Germinal center (tissue), 1 donor: ENCODE results near the gene NBPF3.

ENCODE experiments used
- DNase-seq: peaks from one replicate; pipeline ENCODE4 v3.0.0; 2012; ENCODE audit warnings: mixed read lengths, low spot score

NBPF3 gene

GRCh38 chr1:21494196-21494595 lies 54.3 kb downstream of the NBPF3 start:
- DNase-seq = no peak

DNA sequence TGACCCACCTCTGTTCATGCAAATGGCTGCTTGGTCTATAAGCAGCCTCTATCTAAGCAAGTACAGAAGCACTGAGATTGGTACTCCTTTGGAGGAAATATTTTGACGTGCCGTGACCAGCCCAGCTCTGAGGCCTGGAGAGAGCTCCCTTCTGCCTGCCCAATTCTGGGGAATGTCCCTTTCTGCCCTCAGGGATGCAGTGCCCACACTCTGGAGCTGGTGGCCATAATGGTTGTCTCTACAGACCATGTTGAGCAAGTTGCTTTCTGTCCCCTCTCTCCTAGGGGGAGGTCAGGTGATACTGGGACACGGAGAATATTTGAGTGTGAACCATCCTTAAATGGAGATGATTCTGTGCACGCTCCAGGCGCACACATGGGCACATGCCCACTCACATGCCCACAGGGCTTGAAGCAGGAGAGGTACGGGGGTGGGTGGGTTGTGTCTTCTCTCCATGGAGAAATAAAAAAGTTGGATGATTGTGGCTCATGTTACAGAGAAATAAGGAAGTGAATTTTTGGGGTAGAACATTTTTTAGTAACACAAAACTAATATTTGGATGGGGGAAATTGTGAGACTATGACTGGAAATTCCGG lies 55.4 kb downstream of the NBPF3 start:
- DNase-seq = no peak

DNA sequence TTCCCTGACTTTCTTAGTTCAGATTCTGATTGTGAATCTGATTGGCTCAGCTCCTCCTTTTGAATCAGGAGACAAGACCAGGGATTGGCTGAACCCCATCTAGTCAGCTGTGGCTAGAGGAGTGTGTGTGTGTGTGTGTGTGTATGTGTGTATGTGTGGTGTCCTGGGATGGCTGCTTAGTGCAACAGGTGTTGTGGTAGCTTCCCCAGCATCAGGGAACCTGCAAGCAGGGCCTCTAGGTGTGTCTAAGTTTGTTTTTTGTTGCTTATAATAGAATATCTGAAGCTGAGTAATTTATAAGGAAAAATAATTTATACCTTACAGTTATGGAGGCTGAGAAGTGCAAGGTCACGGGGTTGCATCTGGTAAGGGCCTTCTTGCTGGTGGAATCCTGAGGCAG lies 56.1 kb downstream of the NBPF3 start:
- no peak for DNase-seq

- no peak for DNase-seq
These were observed 56.9 kb downstream of the NBPF3 start for GRCh38 chr1:21496886-21497285.

- DNase-seq = no peak
These were observed 57.6 kb downstream of the NBPF3 start for GRCh38 chr1:21497466-21498061.

DNA sequence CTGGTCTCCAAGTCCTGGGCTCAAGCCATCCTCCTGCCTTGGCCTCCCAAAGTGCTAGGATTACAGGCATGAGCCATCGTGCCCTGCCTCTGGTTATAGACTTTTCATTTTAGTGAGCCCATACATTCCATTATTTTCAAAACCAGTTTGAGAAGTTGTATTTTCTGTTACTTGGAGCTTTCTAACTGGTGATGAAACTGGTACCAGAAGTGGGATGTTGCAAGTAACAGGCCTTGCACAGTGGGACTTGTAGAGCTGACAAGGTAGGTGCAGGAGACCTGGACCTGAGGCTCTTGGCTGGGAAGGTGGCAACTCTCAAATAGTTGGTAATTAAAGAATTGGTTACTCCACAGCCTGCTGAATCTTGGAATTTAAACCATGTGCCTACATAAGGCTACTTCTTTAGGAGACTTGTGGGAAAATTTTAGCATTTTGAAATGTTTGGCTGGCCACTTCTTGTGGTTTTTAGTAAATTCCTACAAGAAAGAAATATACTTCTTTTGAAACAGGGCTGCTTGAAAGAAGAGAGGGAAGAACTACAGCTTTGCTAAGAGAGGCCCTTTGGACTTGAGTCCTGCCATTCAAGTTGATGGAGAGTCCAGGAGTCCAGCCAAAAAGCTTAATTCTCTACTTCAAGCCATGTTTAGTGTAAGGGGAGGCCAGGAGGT lies 59.5 kb downstream of the NBPF3 start:
- DNase-seq = no peak

- no peak for DNase-seq
These were observed 63.9 kb downstream of the NBPF3 start for GRCh38 chr1:21503706-21504377.

GRCh38 chr1:21506804-21507203 lies 66.9 kb downstream of the NBPF3 start:
- no peak for DNase-seq

DNA sequence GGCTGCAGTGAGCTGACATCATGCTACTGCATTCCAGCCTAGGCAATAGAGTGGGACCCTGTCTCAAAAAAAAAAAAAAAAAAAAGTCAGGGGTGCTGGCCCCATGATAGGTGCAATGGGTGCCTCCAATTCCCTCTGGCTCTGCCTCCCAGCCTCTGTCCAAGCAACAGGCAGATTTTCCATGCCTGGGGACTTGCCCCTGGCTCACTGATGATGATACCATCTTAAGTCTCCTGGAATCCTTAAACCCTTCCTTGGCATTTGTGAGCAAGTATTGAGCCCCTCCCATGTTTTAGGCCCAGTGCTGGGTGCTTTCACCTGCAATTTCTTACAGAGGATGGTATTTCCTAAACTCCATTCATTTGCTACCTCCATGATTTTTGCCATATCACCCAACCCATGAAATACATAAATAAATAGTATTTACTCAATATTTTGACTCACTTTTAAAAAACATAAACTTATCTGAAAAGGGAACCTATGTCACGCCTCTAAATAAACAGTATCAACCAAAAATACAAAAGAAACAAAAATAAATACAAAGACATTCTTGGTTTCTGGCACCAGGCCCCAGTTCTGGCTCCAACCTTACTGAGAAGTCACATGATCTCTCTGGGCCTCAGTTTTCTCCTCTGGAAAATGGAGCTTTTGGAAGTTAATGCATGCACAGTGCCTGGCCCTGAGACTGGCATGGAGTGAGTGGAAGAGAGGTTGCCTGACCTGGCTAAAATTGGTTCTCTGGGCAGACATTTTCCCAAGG lies 67.8 kb downstream of the NBPF3 start:
- DNase-seq = no peak

DNA sequence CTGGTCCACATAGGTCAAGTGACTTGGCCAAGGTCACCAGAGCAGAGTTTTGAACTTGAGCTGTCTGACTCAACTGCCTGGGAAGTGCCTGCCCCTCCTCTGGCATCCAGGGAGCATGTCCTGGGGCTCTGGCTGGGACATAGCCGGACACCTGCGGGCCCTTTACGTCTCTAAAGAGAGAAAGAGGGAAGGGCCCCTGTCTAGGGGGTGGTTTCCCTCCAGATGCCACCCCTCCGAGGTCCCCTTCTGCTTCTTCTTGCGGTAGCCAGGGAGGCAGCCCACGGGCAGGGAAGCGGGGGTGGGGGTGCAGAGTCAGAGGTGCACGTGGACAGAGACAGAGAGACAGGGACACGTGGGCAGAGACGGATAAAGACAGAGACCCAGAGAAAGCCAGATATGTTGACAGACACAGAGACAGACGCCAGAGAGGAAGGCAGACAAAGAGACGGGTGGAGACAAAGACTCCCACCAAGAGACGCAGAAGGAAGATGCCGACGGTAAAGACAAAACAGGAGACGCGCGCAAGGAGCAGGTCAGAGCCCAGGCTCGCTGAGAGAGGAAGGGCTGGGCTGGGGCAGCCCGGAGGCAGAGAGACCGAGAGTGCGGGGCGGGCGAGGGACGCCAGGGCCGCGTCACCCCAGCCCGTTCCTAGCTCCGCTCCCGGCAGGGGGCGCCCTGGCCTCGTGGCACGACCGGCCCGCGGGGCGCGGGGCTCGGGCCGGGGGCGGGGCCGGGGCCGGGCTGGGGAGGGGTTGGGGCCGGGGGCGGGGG lies 68.8 kb downstream of the NBPF3 start:
- peak; percentile 85 for DNase-seq

- no peak for DNase-seq
These were observed 69.6 kb downstream of the NBPF3 start, which contains the start of gene ALPL for GRCh38 chr1:21509351-21510112. ALPL (plus strand) TSS chr1:21509423; CDS start chr1:21554082, 44,659 bp downstream.

DNA sequence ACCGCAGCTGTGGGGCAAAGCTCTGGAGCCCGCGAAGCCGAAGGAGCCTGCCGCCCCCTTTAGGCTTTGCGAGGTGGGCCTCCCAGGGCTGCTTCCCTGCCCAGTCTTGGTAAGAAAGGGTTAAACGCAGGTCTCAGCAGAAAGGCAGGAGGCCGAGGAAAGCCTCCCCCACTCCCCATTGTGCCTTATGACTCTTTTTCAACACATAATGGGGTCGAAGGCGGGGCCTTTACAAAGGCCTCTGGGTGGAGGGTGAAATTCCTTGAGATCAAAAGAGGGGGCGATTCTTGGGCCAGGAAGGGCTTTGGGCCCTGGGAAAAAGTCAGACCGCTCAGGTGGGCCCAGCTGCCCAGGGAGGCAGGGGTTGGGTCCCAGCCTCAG lies 70.2 kb downstream of the NBPF3 start:
- no peak for DNase-seq

DNA sequence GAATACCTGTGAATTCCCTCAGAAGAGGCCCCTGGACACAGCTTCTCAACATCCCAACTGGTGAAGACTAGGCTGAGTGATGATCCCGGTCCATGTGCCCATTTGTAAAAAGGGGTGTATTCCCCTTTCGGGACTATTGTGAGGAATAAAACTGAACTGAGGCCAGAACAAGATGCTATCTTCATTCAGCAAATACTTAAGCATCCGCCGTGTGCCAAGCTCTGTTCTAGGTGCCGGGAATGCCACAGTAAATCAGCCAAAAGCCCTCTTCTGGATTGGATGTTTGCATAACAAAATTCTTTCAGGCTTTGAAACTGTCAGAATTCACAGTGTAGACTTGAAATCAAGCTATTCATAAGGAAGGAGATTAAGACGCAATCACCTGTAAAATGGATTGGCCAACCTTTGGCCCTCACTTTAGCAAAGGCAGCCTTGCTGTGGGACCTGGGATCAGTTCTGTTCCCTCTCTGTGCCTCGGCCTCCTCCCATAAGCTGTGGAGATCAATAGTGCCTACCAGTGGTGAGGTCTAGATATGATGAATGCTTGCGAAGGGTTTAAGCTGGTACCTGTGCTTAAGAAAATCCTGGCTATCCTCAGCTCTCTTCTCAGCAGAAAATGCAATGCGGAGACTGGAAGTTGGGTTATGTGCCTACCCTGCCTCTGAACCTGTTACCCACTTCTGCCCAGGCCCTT lies 71.1 kb downstream of the NBPF3 start:
- no peak for DNase-seq

DNA sequence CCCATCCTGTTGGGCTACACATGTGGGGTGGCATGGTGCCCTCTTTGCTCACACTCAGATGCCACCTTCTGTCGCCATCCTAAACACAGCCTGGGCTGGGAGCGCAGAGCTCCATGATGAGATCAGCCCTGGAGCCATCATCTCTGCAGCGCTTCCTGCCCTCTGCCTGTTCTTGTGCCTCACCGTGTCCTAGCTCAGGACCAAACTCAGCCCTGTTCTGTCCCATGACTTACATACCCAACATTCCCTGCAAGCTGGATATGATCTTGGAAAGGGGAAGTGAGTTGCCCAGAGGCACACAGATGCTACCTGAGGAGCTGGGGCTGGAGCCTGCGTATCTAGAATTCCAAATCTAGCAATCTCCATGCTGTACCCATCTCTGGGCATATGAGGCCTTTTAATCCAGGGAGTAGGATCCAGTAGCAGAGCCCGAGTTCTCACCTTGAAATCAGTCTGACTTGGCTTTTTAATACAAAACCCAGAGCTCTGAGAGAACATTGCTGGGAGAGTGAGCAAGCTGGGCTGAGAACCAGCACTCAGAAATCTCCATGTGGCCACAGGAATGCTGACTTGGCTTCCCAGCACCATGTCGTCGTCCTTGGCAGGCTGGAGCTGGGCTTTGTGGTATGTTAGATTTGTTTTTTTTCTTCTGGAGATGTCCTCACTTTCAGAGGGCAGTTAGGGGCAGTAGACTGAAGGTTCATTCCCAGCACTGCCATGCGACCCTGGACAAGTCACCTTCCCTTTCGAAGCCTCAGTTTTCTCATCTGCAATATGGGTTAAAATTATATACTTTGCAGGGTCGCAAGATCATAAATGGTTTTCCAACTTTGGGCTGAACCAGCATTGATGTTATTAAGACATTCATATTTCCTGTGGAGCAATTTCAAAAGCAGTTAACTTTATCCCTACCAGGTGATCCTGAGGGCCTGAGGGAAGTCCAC lies 71.9 kb downstream of the NBPF3 start:
- DNase-seq = no peak

GRCh38 chr1:21514245-21514644 lies 74.3 kb downstream of the NBPF3 start:
- DNase-seq = peak; percentile 59

GRCh38 chr1:21517161-21517589 lies 77.2 kb downstream of the NBPF3 start:
- peak; percentile 65 for DNase-seq

GRCh38 chr1:21517660-21518480 lies 77.9 kb downstream of the NBPF3 start:
- DNase-seq = no peak
